Measurements from ENCODE around the gene MED13L. TPM values are rescaled to one million over a fixed set of nuclear protein-coding genes. Genes with fewer than 3 reads are reported as not detected.
A peak's percentile ranks its signal among the peaks of the same experiment; 100 is the strongest.
"Not testable (repeated sequence)": the region's sequence is repeated elsewhere in the genome, so short reads cannot be mapped to it uniquely, and the experiment has no call there.

MED13L gene
- total RNA-seq, 2 experiments from 2014 or later: 40.5 to 41.1 TPM

DNA sequence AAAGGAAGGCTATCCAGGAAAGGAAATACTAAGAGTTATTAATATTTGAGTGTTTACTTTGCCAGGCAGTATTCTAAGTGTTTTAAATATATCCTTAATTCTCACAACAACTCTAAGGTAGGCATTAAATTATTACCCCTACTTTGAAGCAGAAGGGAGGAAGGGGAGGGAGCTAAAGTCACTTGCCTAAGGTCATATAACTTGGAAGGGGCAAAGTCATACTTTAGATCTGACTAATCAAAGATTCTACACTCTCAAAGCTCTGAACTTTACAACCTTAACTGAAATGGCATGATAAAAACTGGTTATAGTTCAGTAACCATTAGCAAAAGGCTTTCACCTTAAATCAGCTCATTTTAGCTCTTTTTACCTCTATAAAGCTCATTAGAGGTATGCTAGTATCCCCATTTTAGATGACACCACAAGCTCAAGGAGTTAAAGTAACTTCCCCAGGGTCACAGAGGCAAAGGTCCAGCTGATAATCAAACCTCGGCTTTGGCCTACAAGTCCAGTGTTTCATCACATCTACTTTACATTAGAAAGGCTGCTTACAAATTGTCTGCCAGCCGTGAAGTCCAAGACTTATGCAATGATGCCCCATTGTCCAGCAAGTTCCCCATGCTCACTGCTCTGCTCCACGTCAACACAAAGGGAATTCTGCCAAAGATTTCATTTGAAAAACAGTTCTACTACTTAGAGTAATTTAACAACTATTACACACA is 223.9 kb downstream of the MED13L start:
- Mint-ChIP-seq H3K4me3 (no peak overlapping the region), H3K27ac (no peak overlapping the region), H3K27me3 (no peaks in the 10 kb centered on the region), H3K36me3 (peaks cover 2% of the 10 kb centered on the region), H3K4me1 (peaks cover 64% of the 10 kb centered on the region), H3K9me3 (no peaks in the 10 kb centered on the region)
- DNase-seq: no peak

- no peaks in the 10 kb centered on the region for H3K27me3 Mint-ChIP-seq
- no peaks in the 10 kb centered on the region for H3K9me3 Mint-ChIP-seq
- H3K4me3 Mint-ChIP-seq: no peak overlapping the region
- DNase-seq: no peak
- H3K4me1 Mint-ChIP-seq: peaks cover 51% of the 10 kb centered on the region
- peaks cover 2% of the 10 kb centered on the region for H3K36me3 Mint-ChIP-seq
- H3K27ac Mint-ChIP-seq: no peak overlapping the region
These were observed 227.2 kb downstream of the MED13L start for GRCh38 chr12:116050275-116050674.

DNA sequence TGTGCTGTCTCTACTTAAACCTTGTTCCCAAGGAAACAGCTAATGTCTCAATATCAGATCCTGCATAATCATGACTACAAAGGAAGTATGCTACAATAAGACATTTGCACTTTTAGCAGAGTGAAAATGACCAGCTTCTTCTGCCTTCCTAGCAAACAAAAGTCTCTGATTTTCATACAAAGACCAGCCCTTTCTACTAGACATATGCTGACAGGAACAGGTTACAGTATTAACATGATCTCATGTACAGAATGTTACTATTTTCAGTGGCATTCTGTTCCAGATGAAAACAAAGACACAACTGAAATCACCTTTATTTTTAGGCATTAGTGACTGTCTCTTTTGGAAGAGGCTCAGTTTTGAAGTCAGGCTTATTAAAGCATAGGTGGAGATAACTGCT is 228.6 kb downstream of the MED13L start:
- H3K27ac Mint-ChIP-seq: no peak overlapping the region
- no peaks in the 10 kb centered on the region for H3K27me3 Mint-ChIP-seq
- DNase-seq: no peak
- peaks cover 51% of the 10 kb centered on the region for H3K4me1 Mint-ChIP-seq
- H3K9me3 Mint-ChIP-seq: no peaks in the 10 kb centered on the region
- H3K4me3 Mint-ChIP-seq: no peak overlapping the region
- H3K36me3 Mint-ChIP-seq: peaks cover 2% of the 10 kb centered on the region

GRCh38 chr12:116046039-116046438 is 231.5 kb downstream of the MED13L start:
- peaks cover 36% of the 10 kb centered on the region for H3K4me1 Mint-ChIP-seq
- H3K27me3 Mint-ChIP-seq: no peaks in the 10 kb centered on the region
- no peak overlapping the region for H3K27ac Mint-ChIP-seq
- no peaks in the 10 kb centered on the region for H3K9me3 Mint-ChIP-seq
- no peak overlapping the region for H3K4me3 Mint-ChIP-seq
- peaks cover 5% of the 10 kb centered on the region for H3K36me3 Mint-ChIP-seq
- DNase-seq: no peak

DNA sequence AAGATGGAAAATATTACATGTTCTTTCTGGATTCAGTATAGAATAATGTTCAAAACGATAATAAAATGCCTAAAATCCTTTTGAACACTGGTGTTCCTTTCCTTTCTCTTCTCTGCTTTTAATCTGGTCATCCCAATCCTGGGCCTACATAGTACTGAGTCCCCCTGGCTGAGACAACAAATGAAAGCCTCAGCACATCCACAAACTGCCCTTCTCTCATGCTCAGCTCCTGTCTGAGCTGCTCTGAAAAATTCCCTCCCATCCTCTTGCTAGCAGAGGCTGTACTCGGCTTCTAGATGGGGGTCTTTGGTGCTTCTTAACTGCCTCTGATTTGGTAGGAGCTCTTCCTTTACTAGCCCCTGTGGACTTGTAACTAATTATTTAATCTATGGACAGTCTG is 232.3 kb downstream of the MED13L start:
- no peak for DNase-seq
- Mint-ChIP-seq H3K9me3 (no peaks in the 10 kb centered on the region), H3K27me3 (no peaks in the 10 kb centered on the region), H3K27ac (no peak overlapping the region), H3K4me1 (peaks cover 37% of the 10 kb centered on the region), H3K4me3 (no peak overlapping the region), H3K36me3 (peaks cover 9% of the 10 kb centered on the region)

- Mint-ChIP-seq H3K9me3 (no peaks in the 10 kb centered on the region), H3K27ac (no peak overlapping the region), H3K36me3 (peaks cover 11% of the 10 kb centered on the region), H3K4me3 (no peak overlapping the region), H3K27me3 (no peaks in the 10 kb centered on the region), H3K4me1 (peaks cover 30% of the 10 kb centered on the region)
- no peak for DNase-seq
These were observed 233.6 kb downstream of the MED13L start for GRCh38 chr12:116043659-116044535.

DNA sequence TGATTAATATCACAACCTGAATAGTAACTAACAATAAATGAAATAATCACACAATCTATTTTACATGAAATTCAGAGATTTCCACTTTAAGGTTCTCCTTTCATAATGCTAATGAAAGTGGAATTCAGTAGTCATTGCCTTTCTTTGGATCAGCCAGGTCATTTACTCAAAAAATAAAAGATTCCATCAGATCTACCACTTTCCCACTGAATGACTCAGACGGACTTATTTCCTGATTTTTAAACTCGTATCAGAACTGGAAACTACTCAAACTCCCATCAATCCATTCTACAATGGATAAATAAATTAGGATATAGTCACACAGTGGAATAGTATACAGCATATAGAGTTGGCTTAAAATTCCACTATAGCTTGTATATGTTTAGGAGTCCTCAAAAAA is 237.1 kb downstream of the MED13L start:
- Mint-ChIP-seq H3K4me1 (peaks cover 25% of the 10 kb centered on the region), H3K4me3 (no peak overlapping the region), H3K36me3 (peaks cover 12% of the 10 kb centered on the region), H3K27me3 (no peaks in the 10 kb centered on the region), H3K9me3 (no peaks in the 10 kb centered on the region), H3K27ac (no peak overlapping the region)
- no peak for DNase-seq

DNA sequence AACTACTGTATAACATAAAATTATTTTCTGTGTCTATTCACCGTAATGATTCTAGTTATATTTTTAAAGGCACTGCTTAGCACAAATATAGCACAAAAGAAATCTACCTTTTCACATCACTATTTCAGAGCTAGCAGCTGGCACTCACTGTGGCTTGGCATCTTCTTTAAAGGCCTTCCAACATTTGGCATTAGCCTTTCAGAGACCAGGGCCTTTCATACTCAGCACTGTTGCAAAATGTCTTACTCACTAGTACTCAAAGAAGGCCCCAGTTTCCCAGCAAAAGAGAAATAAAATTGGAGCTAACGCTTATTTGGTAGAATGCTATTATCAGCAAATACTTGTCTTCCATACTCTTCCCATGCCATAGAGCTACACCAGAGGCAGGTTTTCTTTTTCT is 238.4 kb downstream of the MED13L start:
- peaks cover 17% of the 10 kb centered on the region for H3K36me3 Mint-ChIP-seq
- no peaks in the 10 kb centered on the region for H3K9me3 Mint-ChIP-seq
- peaks cover 19% of the 10 kb centered on the region for H3K4me1 Mint-ChIP-seq
- no peak overlapping the region for H3K27ac Mint-ChIP-seq
- no peak overlapping the region for H3K4me3 Mint-ChIP-seq
- DNase-seq: no peak
- H3K27me3 Mint-ChIP-seq: no peaks in the 10 kb centered on the region

GRCh38 chr12:116037941-116038837 is 239.3 kb downstream of the MED13L start:
- no peak overlapping the region for H3K27ac Mint-ChIP-seq
- no peaks in the 10 kb centered on the region for H3K9me3 Mint-ChIP-seq
- peaks cover 17% of the 10 kb centered on the region for H3K36me3 Mint-ChIP-seq
- H3K4me1 Mint-ChIP-seq: peaks cover 17% of the 10 kb centered on the region
- no peaks in the 10 kb centered on the region for H3K27me3 Mint-ChIP-seq
- no peak overlapping the region for H3K4me3 Mint-ChIP-seq
- DNase-seq: no peak

DNA sequence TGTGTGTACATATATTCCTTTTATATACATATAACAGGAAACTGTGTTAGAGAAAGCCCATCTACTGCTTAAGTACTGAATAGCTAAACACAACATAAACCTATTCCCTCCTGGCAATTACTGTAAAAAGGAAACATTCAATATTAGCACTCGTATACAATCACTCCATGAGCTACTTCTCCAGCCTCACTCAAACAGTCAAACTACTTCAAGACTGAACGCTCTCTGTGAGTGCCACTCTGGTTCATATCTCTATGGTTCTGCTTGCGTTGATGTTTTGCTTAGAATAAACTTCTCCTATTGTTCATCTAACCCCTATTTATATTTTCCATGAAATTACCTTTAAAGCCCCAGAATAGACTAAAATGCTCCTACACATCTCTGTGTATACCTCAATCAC is 243.7 kb downstream of the MED13L start:
- Mint-ChIP-seq H3K27ac (no peak overlapping the region), H3K4me1 (peaks cover 4% of the 10 kb centered on the region), H3K4me3 (no peak overlapping the region), H3K27me3 (no peaks in the 10 kb centered on the region), H3K9me3 (peaks cover 6% of the 10 kb centered on the region), H3K36me3 (peaks cover 21% of the 10 kb centered on the region)
- no peak for DNase-seq

DNA sequence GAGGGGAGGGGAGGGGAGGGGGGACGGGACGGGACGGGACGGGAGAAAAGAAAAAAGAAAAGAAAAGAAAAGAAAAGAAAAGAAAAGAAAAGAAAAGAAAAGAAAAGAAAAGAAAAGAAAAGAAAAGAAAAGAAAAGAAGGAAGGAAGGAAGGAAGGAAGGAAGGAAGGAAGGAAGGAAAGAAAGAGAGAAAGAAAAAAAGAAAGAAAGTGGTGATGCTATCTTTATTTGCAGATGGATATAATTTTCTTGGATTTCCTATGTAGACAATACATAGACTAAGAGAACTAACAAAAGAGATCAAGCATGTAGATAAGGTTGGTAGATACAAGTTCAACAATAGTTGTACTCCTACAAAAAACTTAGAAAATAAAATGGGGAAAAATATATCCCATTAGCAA is 245.9 kb downstream of the MED13L start:
- Mint-ChIP-seq H3K36me3 (peaks cover 20% of the 10 kb centered on the region), H3K4me1 (peaks cover 13% of the 10 kb centered on the region)
- H3K4me3 Mint-ChIP-seq, H3K9me3 Mint-ChIP-seq, H3K27ac Mint-ChIP-seq, H3K27me3 Mint-ChIP-seq, DNase-seq: not testable (repeated sequence)

GRCh38 chr12:116028619-116029018 is 248.9 kb downstream of the MED13L start:
- Mint-ChIP-seq H3K27me3 (no peaks in the 10 kb centered on the region), H3K27ac (no peak overlapping the region), H3K9me3 (peaks cover 8% of the 10 kb centered on the region), H3K4me1 (peaks cover 29% of the 10 kb centered on the region), H3K4me3 (no peak overlapping the region), H3K36me3 (peaks cover 13% of the 10 kb centered on the region)
- DNase-seq: no peak

- H3K27ac Mint-ChIP-seq: peak overlapping the region; percentile 72
- no peaks in the 10 kb centered on the region for H3K27me3 Mint-ChIP-seq
These were observed 250.0 kb downstream of the MED13L start for GRCh38 chr12:116027551-116027821.

DNA sequence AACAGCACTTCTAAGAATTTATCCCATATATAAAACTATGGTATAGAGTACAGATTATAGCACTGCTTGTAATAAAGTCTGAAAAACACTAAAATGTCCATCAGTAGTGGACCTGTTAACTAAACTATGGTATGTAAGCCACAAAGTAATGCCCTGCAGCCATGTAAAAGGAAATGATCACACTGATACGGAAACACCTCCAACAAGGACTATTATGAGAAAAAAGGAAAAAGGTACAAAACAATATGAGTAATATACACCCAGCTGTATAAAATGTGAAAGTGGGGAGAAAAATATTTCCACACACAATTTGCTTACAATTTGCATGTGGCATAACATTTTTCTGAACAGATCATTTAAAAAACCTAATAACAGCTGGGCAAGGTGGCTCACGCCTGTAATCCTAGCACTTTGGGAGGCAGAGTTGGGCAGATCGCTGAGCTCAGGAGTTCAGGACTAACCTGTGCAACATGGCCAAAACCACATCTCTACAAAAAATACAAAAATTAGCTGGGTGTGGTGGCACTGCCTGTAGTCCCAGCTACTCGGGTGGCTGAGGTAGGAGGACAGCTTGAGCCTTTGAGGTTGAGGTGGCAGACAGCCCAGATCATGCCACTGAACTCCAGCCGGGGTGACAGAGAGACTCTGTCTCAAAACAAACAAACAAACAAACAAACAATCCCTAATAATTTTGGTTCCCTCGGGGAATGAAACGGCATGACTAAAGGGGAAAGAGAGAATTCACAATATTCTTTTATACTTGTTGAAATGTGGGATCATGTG is 250.5 kb downstream of the MED13L start:
- Mint-ChIP-seq H3K36me3 (peaks cover 9% of the 10 kb centered on the region), H3K27me3 (no peaks in the 10 kb centered on the region), H3K4me1 (peaks cover 29% of the 10 kb centered on the region), H3K9me3 (peaks cover 6% of the 10 kb centered on the region), H3K4me3 (no peak overlapping the region), H3K27ac (peak overlapping the region; percentile 72)
- peak; percentile 1 for DNase-seq

More at GRCh38 chr12:116027551-116027821, 250.0 kb downstream of the MED13L start:
- no peak for DNase-seq
- no peak overlapping the region for H3K4me3 Mint-ChIP-seq
- H3K9me3 Mint-ChIP-seq: peaks cover 8% of the 10 kb centered on the region
- peaks cover 10% of the 10 kb centered on the region for H3K36me3 Mint-ChIP-seq
- H3K4me1 Mint-ChIP-seq: peaks cover 29% of the 10 kb centered on the region
